GM21576 (cell line): ENCODE results near the gene ERLEC1.
A peak's percentile ranks its signal among the peaks of the same experiment; 100 is the strongest.
"Not testable (repeated sequence)": the region's sequence is repeated elsewhere in the genome, so short reads cannot be mapped to it uniquely, and the experiment has no call there.

ENCODE experiments used
- ATAC-seq: cut with Tn5 transposase; IDR thresholded peaks from one replicate; pipeline ENCODE4 v1.9.1; 2021; ENCODE audit warnings: mild to moderate bottlenecking, moderate library complexity; ENCODE audit not compliant: unreplicated experiment

ERLEC1 gene, protein sequence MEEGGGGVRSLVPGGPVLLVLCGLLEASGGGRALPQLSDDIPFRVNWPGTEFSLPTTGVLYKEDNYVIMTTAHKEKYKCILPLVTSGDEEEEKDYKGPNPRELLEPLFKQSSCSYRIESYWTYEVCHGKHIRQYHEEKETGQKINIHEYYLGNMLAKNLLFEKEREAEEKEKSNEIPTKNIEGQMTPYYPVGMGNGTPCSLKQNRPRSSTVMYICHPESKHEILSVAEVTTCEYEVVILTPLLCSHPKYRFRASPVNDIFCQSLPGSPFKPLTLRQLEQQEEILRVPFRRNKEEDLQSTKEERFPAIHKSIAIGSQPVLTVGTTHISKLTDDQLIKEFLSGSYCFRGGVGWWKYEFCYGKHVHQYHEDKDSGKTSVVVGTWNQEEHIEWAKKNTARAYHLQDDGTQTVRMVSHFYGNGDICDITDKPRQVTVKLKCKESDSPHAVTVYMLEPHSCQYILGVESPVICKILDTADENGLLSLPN

DNA sequence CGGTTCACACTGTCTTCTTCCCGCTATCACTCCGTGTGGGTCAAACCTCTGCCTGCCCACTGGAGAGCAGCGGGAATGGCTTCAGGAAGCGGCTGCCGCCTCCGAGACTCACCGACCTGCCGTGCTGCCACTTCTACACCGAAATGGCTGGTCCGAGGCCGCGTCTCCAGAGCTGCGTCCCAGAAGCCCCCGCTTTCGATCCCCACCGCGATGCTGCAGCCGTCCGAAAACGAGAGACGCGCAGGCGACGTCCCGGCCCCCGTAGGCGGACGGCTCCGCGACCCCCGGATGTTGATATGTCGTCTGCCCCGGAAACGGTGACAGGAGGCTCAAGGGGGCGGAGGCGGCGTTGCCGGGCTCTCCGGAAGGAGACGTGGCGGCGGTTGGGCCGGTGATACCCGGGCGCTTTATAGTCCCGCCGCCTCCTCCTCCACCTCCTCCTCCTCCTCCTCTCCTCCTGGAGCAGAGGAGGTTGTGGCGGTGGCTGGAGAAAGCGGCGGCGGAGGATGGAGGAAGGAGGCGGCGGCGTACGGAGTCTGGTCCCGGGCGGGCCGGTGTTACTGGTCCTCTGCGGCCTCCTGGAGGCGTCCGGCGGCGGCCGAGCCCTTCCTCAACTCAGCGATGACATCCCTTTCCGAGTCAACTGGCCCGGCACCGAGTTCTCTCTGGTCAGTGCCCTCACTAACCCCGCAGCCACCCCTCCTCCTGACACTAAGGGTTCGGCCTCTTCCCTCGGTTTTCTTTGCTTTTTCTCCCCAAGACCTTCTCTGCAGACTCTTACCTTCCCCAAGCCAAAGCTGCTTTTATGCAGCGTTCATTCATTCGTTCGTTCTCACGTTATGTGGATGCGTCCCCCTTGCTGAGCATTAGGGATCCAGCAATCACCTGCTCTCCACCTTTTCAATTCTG, at the start of gene ERLEC1, which contains the start of gene ASB3:
Gene ERLEC1 (plus strand): TSS at position 340 of the 909 bp plus-strand sequence. CDS start 167 bp downstream, at position 507.
Gene ASB3 (minus strand): TSS at position 249 of the 909 bp plus-strand sequence. CDS start 21,381 bp downstream, outside the sequence.
- peak; percentile 95 for ATAC-seq

DNA sequence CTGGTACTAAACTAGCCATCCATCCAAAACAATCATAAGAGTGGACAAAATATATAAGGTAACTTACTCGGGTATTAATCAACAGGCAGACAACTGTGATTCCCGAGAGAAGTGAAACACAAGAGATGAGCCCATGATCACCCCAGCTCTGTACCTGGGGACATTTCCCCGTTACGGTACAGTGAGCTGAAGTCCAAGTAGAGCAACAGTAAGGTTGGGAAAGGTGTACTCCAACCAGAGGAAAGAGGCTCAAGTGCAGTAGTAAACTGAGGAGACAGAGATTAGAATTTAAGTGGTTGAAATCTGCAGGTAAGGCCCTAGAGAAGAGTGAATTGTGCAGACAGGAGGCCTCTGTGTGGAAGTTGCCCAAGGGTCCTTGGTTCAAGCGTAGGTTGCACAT, 49.8 kb upstream of the ERLEC1 start:
- ATAC-seq: no peak

DNA sequence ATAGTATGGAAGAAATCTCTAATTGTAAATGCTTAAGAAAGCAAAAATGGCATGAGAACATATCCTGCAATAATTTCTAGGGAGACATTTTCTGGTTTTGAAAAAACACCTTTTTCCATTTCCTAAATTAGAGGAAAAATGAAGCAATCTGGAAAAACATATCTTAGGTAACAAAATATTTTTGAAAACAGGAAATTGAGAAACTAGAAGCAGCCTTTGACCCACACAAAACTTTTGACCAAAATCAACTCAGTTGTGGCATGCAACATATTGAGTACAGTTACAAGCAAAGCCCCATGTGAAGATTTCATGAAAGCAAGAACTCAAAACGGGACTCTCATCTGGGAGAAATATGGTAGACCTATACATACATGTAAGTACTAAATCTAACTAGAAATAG, 47.8 kb upstream of the ERLEC1 start:
- ATAC-seq: no peak

DNA sequence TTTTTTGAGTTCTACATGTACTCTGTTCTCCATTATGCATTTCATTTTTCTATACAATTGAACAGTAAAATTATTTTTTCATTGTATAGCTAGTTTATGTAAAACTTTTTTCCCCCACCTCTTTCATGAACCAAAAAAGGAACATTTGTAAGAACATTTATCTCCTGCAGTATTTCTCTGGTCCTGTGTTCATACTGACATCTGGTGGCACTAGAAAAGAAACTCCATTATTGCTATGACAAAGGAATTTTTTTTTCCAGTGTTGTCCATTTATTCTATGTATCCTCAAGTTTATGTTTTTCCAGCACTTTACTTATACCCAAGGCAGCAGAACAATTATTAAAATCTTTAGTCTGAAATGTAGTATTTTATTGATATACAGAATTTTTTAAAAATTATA, 46.7 kb upstream of the ERLEC1 start:
- no peak for ATAC-seq

- no peak for ATAC-seq
These were observed 42.3 kb upstream of the ERLEC1 start for GRCh38 chr2:53744395-53745065.

GRCh38 chr2:53750041-53750768, 36.6 kb upstream of the ERLEC1 start:
- ATAC-seq: peak; percentile 45

- ATAC-seq: peak; percentile 88
These were observed 35.1 kb upstream of the ERLEC1 start for GRCh38 chr2:53751728-53752127.

DNA sequence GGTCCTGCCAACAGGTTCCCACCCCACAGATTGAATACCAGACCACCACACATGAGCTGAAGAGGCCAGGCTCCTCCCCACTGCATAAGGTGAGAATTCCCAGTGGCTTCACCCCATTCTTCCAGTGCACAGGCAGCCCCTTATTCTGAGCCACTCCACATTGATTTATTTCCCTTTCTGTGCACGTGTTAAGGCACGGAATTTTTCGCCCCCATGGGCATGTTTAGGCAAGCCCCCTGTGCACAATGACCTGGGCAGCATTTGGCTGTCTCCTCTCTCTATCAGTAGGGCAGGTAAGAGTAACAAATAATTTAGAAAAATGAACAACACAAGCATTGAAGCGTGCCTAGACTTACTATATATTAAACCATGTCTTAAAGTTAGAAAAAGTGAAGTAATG, 34.5 kb upstream of the ERLEC1 start:
- no peak for ATAC-seq

DNA sequence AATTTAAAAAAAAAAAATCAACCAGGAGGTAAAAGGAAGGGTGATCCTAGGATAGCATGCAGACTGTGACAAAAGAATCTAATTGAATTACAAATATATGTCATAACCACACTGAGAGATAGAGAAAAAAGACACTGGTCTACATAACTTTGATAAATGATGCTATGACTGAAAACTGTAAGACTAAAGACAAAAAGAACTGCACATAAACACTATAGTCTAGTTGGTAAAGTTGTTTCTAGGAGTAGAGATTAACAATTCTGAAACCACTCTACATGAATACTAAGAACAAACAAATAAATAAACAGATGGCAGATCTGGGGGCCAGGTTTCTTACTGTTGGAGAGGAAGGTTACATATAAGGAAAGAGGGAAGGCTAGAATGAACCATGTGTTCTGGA, 33.8 kb upstream of the ERLEC1 start:
- no peak for ATAC-seq

GRCh38 chr2:53755121-53755520, 31.7 kb upstream of the ERLEC1 start:
- ATAC-seq: no peak

- no peak for ATAC-seq
These were observed 30.2 kb upstream of the ERLEC1 start for GRCh38 chr2:53756644-53757043.

- not testable (repeated sequence) for ATAC-seq
These were observed 29.6 kb upstream of the ERLEC1 start for GRCh38 chr2:53757206-53757605.

- ATAC-seq: no peak
These were observed 21.1 kb upstream of the ERLEC1 start for GRCh38 chr2:53765767-53766166.

- peak; percentile 91 for ATAC-seq
These were observed 19.2 kb upstream of the ERLEC1 start, which contains the start of gene CHAC2 for GRCh38 chr2:53767405-53768241. Gene CHAC2, plus strand, starts transcription at chr2:53767804. Its CDS starts 83 bp downstream, at chr2:53767887.

- ATAC-seq: peak; percentile 46
These were observed 18.7 kb upstream of the ERLEC1 start for GRCh38 chr2:53768242-53768542.

- no peak for ATAC-seq
These were observed 17.4 kb upstream of the ERLEC1 start for GRCh38 chr2:53769318-53769945.

DNA sequence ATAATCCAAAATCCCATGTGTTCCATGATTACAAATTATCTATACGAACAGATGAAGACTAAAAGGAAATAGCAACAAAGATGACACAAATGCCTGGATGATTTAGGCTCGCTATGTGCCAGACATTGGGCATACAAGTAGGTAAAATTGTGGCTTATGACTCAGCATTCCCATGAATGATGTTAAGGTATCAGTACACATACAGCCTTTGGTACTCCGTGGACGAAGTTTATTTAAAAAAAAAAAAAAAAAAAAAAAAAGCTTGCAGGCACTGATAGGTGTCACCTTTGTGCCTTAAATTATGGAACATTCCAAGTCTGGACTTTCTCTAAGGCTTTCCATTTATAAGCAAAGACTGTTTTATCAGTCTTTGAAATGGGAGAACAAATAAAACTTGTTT, 16.6 kb upstream of the ERLEC1 start:
- no peak for ATAC-seq

DNA sequence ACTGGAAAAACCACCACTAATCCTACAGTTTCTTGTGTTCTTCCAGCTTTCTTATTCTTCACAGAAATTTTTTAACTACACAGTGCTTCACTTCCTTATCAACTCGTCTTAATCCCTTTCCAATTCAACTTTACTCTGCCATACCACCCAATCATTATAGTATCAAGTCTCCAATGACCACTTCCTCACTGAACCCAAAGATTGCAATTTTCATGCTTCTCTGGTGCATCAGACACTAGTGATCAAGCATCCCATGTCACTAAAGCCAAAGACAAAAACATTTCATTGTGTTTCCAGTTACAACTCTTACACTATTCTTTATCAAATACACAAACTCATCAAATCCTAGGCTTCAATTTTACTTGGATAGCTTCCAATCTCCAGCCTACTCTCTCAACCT, 9.7 kb upstream of the ERLEC1 start:
- ATAC-seq: no peak

DNA sequence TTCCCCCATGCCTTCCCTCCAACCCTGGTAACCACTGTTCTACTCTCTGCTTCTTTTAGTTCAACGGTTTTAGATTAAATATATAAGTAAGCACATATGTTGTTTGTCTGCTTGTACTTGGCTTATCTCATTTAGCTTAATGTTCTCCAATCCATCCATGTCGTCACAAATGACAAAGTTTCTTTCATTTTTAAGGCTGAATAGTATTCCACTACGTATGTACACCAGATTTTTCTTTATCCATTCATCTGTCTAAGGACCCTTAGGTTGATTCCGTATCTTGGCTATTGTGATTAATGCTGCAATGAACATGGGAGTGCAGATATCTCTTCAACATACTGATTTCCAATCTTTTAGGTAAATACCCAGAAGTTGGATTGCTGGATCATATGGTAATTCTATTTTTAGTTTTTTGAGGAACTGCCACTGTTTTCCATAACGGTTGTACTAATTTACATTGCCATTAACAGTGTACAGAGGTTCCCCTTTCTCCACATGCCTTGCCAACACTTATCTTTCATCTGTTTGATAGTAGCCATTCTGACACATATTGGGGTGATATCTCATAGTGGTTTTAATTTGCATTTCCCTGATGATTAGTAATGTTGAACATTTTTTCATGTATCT, 8.2 kb upstream of the ERLEC1 start:
- ATAC-seq: no peak
